Measurements from ENCODE around the gene SUSD4. TPM values are rescaled to one million over a fixed set of nuclear protein-coding genes. Genes with fewer than 3 reads are reported as not detected.
"Not testable (repeated sequence)": the region's sequence is repeated elsewhere in the genome, so short reads cannot be mapped to it uniquely, and the experiment has no call there.

Gene SUSD4
- total RNA-seq, 6 donors from 2014 or later: 0.55 to 3.8 (median 2.9) TPM; not detected in 1

GRCh38 chr1:223401873-223402789 lies 38.2 kb upstream of the SUSD4 start:
- DNase-seq (no peak), ATAC-seq (ENCODE audit: low FRiP score in 2 of 2) (peak in 1 of 2 donors; percentile 75)
- 54 to 63% methylated on average over 2 of the region's 2 CpGs for WGBS, 2 donors
- H3K4me1 ChIP-seq: no peaks in the 10 kb centered on the region
- TF ChIP-seq POLR2A (IDR thresholded peaks at IDR 0.05) (no peak), CTCF (IDR thresholded peaks at IDR 0.05) (no peak), EP300 (IDR thresholded peaks at IDR 0.05) (no peak), POLR2AphosphoS5 (IDR thresholded peaks at IDR 0.05) (no peak)
- no peak overlapping the region for H3K27ac ChIP-seq
- H3K4me3 ChIP-seq: no peak overlapping the region
- no peaks in the 10 kb centered on the region for H3K27me3 ChIP-seq
- H3K36me3 ChIP-seq: no peaks in the 10 kb centered on the region
- H3K9me3 ChIP-seq: no peaks in the 10 kb centered on the region

GRCh38 chr1:223399393-223399792 lies 35.4 kb upstream of the SUSD4 start:
- H3K36me3 ChIP-seq; ATAC-seq (ENCODE audit: low FRiP score in 2 of 2); DNase-seq; H3K9me3 ChIP-seq; H3K27ac ChIP-seq; H3K4me3 ChIP-seq; H3K4me1 ChIP-seq; H3K27me3 ChIP-seq: not testable (repeated sequence)
- WGBS, 2 donors: no CpG with 5 or more reads among the region's 6 CpGs

- peaks cover 0 to 10% (median 5%) of the 10 kb centered on the region in 4 donors for H3K4me1 ChIP-seq
- WGBS, 2 donors: 94 to 96% methylated on average over 13 of the region's 13 CpGs
- H3K4me3 ChIP-seq: no peak overlapping the region
- TF ChIP-seq EP300 (IDR thresholded peaks at IDR 0.05): no peak
- no peak for TF ChIP-seq POLR2A (IDR thresholded peaks at IDR 0.05)
- no peak for TF ChIP-seq POLR2AphosphoS5 (IDR thresholded peaks at IDR 0.05)
- TF ChIP-seq CTCF (IDR thresholded peaks at IDR 0.05): no peak
- no peak overlapping the region for H3K27ac ChIP-seq
- H3K36me3 ChIP-seq: no peaks in the 10 kb centered on the region
- no peaks in the 10 kb centered on the region for H3K9me3 ChIP-seq
- DNase-seq (no peak), ATAC-seq (ENCODE audit: low FRiP score in 2 of 2) (no peak)
- H3K27me3 ChIP-seq: peaks cover 0 to 5% (median 0%) of the 10 kb centered on the region in 4 donors
Measured at GRCh38 chr1:223394706-223395105, 30.7 kb upstream of the SUSD4 start.

- H3K27me3 ChIP-seq: peaks cover 0 to 5% (median 0%) of the 10 kb centered on the region in 4 donors
Measured at GRCh38 chr1:223394242-223394641, 30.3 kb upstream of the SUSD4 start.

GRCh38 chr1:223393275-223394214 lies 29.6 kb upstream of the SUSD4 start, which contains the start of gene CCDC185:
TSS of gene CCDC185 (plus strand) at chr1:223393415. CDS start at chr1:223393476, 61 bp downstream.
- WGBS, 2 donors: 33 to 47% methylated on average over 1 to 39 of the region's 73 CpGs

More at GRCh38 chr1:223394242-223394641, 30.3 kb upstream of the SUSD4 start:
- Histone ChIP-seq H3K9me3 (no peaks in the 10 kb centered on the region), H3K4me1 (peaks cover 0 to 10% (median 5%) of the 10 kb centered on the region in 4 donors), H3K27ac (no peak overlapping the region), H3K4me3 (no peak overlapping the region), H3K36me3 (no peaks in the 10 kb centered on the region)
- DNase-seq (peak in 1 of 2 donors; percentile 80), ATAC-seq (ENCODE audit: low FRiP score in 2 of 2) (peak in 1 of 2 donors; percentile 55)
- TF ChIP-seq POLR2AphosphoS5 (IDR thresholded peaks at IDR 0.05) (no peak), POLR2A (IDR thresholded peaks at IDR 0.05) (no peak), EP300 (IDR thresholded peaks at IDR 0.05) (no peak)
- WGBS, 2 donors: 94 to 95% methylated on average over 27 of the region's 27 CpGs

More at GRCh38 chr1:223393275-223394214, 29.6 kb upstream of the SUSD4 start, which contains the start of gene CCDC185:
- DNase-seq (peak in 1 of 2 donors; percentile 85), ATAC-seq (ENCODE audit: low FRiP score in 2 of 2) (peak; percentile 62 to 76)
- no peak for TF ChIP-seq POLR2AphosphoS5 (IDR thresholded peaks at IDR 0.05)
- TF ChIP-seq EP300 (IDR thresholded peaks at IDR 0.05): no peak
- no peak for TF ChIP-seq CTCF (IDR thresholded peaks at IDR 0.05)
- TF ChIP-seq POLR2A (IDR thresholded peaks at IDR 0.05): no peak
- Histone ChIP-seq H3K27me3 (peaks cover 0 to 5% (median 0%) of the 10 kb centered on the region in 4 donors), H3K4me3 (peak within 1 kb of the TSS in 3 of 4 donors; percentile 30 to 43 (median 43)), H3K9me3 (no peaks in the 10 kb centered on the region), H3K36me3 (no peaks in the 10 kb centered on the region), H3K4me1 (peaks cover 0 to 10% (median 5%) of the 10 kb centered on the region in 4 donors), H3K27ac (no peak within 1 kb of the TSS)

Data from upper lobe of left lung (tissue), 6 donors.